GM18907 (cell line): ENCODE measurements around the gene CBARP.

ENCODE experiments used
- ATAC-seq: cut with Tn5 transposase; IDR thresholded peaks from one replicate; pipeline ENCODE4 v1.9.1; 2021; ENCODE audit warnings: mild to moderate bottlenecking, moderate library complexity; ENCODE audit not compliant: unreplicated experiment

Gene CBARP

GRCh38 chr19:1264801-1265614 is 27.2 kb upstream of the CBARP start:
- ATAC-seq, result no peak

DNA sequence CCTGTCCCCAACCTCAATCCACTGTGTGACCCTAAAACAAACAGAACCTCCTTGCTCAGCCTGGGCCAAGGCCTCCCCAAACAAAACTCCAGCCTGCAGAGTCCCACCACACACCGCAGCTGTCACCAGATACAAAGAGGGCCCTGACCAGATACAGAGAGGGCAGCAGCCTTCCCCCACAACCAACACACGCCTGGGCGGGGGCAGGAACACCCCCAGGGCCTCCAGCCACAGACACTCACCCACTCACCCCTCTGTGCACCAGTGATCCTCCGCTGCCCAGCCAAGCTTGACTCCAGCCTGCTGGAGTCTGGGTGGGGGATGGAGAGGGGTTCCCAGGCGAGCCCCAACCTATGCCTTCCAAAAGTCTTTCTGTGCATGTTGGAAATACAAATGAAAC is 25.4 kb upstream of the CBARP start:
- no peak for ATAC-seq

GRCh38 chr19:1262623-1263123 is 24.9 kb upstream of the CBARP start:
- no peak for ATAC-seq

GRCh38 chr19:1261798-1262622 is 24.2 kb upstream of the CBARP start:
- ATAC-seq, result no peak

DNA sequence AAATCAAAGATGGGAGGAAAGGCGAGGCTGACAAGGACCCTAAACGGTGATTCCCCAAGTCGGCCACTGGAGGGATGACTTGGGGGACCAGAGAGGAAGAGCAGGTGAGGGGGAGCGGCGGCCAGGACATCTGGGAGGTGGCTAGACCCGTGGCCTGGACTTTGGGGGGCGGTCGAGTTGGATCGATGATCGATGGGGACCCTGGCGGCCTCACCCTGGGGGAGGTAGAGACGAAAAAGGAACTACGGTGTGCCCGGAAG is 23.7 kb upstream of the CBARP start:
- no peak for ATAC-seq

- peak; percentile 44 for ATAC-seq
These were observed 23.1 kb upstream of the CBARP start for GRCh38 chr19:1260749-1261537.

DNA sequence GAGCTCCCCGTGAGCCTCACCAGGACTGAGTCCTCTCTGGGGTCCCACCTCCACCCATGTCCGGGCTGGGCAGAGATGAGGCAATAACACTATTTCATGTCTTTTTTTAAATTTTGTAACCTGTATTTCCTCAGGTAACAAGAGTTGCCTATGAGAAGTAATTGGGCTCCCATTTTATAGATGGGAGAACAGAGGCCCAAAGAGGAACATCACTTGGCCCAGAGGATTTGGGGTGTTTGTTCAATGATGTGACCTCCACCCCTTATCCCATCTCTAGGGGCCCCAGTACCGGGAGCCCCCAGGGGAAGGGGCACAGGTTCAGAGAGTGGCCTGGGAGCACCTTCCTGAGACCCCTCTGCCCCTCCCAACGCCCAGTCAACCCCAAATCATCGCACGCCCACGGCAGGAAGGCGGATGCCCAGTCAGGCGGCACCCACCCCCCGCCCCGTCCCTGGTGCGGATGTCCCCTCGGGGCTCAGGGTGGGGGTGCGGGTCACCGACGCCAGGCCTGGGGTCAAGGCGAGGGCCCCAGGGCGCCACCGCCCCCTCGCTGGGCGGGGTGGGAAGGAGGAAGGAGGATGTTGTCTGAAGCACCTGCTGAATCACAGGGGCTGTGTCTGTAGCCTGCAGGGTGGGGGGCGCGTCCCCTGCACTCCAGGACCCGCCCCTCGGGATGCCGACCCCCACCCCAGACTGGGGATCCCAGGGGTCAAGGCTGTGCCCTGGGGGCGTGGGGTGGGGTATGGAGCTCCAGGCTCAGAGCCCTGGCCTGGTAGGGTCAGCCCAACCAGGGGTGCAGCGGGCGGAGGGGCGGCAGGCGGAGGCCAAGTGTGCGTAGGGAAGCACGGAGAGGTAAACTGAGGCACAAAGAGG is 22.3 kb upstream of the CBARP start:
- ATAC-seq, result peak; percentile 8

- ATAC-seq, result peak; percentile 28
These were observed 21.5 kb upstream of the CBARP start for GRCh38 chr19:1259206-1259875.

DNA sequence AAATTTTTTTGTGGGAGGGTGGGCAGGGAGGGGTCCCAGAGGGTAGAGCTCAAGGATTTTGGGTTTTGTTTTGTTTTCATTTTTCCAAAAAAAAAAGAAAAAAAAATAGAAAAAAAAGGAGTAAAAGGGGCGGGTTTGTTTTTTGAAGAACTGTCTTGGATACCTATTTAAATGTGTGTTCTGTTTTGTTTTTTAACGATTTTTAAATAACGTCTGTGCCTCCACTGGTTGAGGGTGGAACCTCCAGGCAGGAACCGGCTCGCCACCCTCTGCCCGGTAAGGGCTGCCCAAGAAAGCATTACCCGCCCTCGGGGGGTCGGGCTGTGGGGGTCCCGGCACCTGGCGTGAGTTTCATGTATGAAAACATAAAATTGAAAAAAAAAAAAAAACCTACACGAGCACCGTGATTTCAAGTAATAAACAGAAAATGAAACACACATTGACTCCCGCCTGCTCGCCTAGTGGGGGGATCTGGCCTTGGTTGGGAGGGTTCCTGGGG is 21.0 kb upstream of the CBARP start:
- no peak for ATAC-seq

DNA sequence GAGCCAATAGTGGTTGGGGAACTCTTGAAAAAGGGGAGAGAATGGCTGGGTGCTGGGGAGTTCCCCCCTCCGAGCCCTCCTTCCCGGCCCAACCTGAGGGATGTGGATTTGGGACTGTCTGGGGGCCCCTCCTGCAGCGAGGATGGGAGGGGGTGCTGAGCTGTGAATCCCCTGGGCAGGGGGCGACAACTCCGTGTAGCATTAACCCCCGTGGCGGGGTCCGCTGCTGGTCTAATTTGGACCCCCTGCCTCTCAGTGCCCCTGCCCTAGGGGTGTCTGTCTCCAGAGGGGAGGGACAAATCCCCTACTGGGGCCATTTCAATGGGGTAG is 20.3 kb upstream of the CBARP start:
- no peak for ATAC-seq

- no peak for ATAC-seq
These were observed 19.8 kb upstream of the CBARP start for GRCh38 chr19:1257475-1258162.

GRCh38 chr19:1256646-1257474 is 19.1 kb upstream of the CBARP start:
- no peak for ATAC-seq

GRCh38 chr19:1255186-1256161 is 17.7 kb upstream of the CBARP start:
- no peak for ATAC-seq

DNA sequence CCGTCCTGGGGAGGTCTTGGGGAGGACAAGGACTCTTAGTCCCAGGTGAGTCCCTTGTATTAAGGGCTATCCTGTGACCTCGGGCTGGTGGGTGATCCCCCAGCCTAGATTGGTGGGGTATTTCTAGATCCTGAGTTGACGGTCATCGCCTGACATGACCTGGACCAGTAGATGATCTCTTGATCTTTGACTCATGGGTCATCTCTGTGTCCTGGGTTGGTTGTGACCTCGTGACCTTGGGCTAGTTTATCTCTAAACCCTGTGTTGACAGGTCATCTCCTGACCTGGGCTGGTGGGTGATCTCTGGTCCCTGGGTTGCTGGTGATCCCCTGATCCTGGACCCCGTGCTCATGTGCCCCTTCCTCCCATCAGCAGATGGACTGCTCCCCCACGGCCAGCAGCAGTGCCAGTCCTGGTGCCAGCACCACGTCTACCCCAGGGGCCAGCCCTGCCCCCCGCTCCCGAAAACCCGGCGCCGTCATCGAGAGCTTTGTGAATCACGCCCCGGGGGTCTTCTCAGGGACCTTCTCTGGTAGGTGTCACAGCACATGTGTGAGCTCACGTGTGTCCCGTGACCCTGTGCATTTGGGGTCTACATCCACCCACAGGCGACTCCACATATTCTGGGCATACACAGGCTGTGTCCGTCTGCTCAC is 16.9 kb upstream of the CBARP start:
- no peak for ATAC-seq

DNA sequence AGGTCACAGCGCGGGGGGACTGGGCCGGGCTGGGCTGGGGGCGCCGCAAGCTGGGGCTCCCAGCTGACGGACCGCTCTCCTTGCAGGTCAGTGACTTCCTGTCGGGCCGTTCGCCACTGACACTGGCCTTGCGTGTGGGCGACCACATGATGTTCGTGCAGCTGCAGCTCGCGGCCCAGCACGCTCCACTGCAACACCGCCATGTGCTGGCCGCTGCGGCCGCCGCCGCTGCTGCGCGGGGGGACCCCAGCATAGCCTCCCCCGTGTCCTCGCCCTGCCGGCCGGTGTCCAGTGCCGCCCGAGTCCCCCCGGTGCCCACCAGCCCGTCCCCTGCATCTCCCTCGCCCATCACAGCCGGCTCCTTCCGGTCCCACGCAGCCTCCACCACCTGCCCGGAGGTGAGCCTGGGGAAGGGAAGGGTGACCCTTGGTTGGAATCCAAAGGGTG is 16.3 kb upstream of the CBARP start:
- no peak for ATAC-seq

DNA sequence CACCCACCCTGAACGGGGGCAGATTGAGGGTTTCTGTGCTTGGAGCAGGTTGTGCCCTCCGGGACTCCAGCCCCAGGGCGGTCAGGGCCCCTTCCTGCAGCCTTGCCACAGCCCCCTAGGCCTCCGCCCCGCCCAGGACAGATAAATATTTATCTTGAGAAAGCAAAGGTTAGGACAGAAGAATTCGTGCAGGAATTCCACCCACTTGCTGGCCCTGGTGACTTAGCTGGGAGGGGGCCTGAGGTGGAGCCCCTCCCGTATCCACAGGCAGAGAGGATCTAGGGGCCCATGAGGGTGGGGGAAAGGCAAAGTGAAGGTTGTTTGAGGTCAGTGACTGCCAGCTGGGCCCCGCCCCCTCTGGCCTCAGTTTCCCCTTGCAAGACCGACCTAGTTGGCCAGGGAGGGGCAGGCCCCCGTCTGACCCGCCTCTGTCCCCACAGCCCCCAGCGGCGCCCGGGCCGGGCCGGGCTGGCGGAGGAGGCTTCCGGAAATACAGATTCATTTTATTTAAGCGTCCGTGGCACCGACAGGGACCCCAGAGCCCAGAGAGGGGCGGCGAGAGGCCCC is 15.8 kb upstream of the CBARP start:
- ATAC-seq, result no peak
